GM12891 (cell line): ENCODE measurements around the gene EVC.
"Not testable (repeated sequence)": the region's sequence is repeated elsewhere in the genome, so short reads cannot be mapped to it uniquely, and the experiment has no call there.

Experiments used
- DNase-seq: peaks from one replicate; pipeline ENCODE4 v3.0.0; 2011; ENCODE audit warnings: low spot score; ENCODE audit not compliant: insufficient read length
- FAIRE-seq: peaks from 2 replicates; lab custom pipeline; 2011; peaks lifted over from hg19 to GRCh38; lab: Jason Lieb, UNC
- PAX5 ChIP-seq: IDR thresholded peaks from 2 replicates; pipeline ENCODE4 v1.6.1; 2011; ENCODE audit warnings: low read length, moderate library complexity, mild to moderate bottlenecking; ENCODE audit not compliant: insufficient read depth, severe bottlenecking
- POLR2A ChIP-seq: IDR thresholded peaks from 2 replicates; pipeline ENCODE4 v1.6.1; 2011; ENCODE audit warnings: low read depth, low read length, control low read depth
- POLR2AphosphoS5 ChIP-seq: IDR thresholded peaks from 2 replicates; pipeline ENCODE4 v1.6.1; 2011; ENCODE audit warnings: low read depth, low read length, control low read depth
- POU2F2 ChIP-seq: IDR thresholded peaks from 2 replicates; pipeline ENCODE4 v1.6.1; 2011; ENCODE audit warnings: low read depth, mild to moderate bottlenecking, control low read depth, low read length, moderate library complexity
- SPI1 ChIP-seq: IDR thresholded peaks from 2 replicates; pipeline ENCODE4 v1.6.1; 2011; ENCODE audit warnings: low read depth, low read length, control low read depth
- TAF1 ChIP-seq: IDR thresholded peaks from 2 replicates; pipeline ENCODE4 v1.6.1; 2011; ENCODE audit warnings: low read depth, low read length, control low read depth

The EVC gene

GRCh38 chr4:5810151-5810550 is 99.2 kb downstream of the EVC start:
- DNase-seq (no peak), FAIRE-seq (no peak)
- TF ChIP-seq POLR2A (no peak), POLR2AphosphoS5 (no peak), SPI1 (no peak), POU2F2 (no peak), TAF1 (no peak), PAX5 (no peak)

GRCh38 chr4:5810770-5811430 is 99.9 kb downstream of the EVC start:
- DNase-seq (no peak), FAIRE-seq (no peak)
- TF ChIP-seq POU2F2 (no peak), TAF1 (no peak), POLR2AphosphoS5 (no peak), POLR2A (no peak), SPI1 (no peak), PAX5 (no peak)

GRCh38 chr4:5812057-5812456 is 101.1 kb downstream of the EVC start:
- FAIRE-seq, DNase-seq: not testable (repeated sequence)

GRCh38 chr4:5812506-5813229 is 101.7 kb downstream of the EVC start:
- TF ChIP-seq POU2F2 (no peak), POLR2A (no peak), TAF1 (no peak), SPI1 (no peak), POLR2AphosphoS5 (no peak), PAX5 (no peak)
- DNase-seq (peak; percentile 53), FAIRE-seq (peak; percentile 40)

- DNase-seq (no peak), FAIRE-seq (no peak)
- no peak for TF ChIP-seq POU2F2
- TF ChIP-seq POLR2A, result no peak
- TF ChIP-seq POLR2AphosphoS5, result no peak
- no peak for TF ChIP-seq PAX5
- TF ChIP-seq TAF1, result no peak
These were observed 102.9 kb downstream of the EVC start for GRCh38 chr4:5813882-5814255.

- no peak for FAIRE-seq
- TF ChIP-seq SPI1 (no peak), TAF1 (no peak), POLR2A (no peak), POLR2AphosphoS5 (no peak), POU2F2 (no peak), PAX5 (no peak)
- no peak for DNase-seq
These were observed 103.4 kb downstream of the EVC start for GRCh38 chr4:5814421-5814820.

- DNase-seq (no peak), FAIRE-seq (no peak)
- TF ChIP-seq POLR2A, result no peak
- no peak for TF ChIP-seq POLR2AphosphoS5
- no peak for TF ChIP-seq SPI1
- no peak for TF ChIP-seq PAX5
- TF ChIP-seq TAF1, result no peak
- TF ChIP-seq POU2F2, result no peak
These were observed 104.6 kb downstream of the EVC start for GRCh38 chr4:5815641-5816040.

GRCh38 chr4:5816101-5816500 is 105.1 kb downstream of the EVC start:
- FAIRE-seq (no peak), DNase-seq (no peak)
- no peak for TF ChIP-seq SPI1
- no peak for TF ChIP-seq PAX5
- no peak for TF ChIP-seq POLR2A
- TF ChIP-seq POU2F2, result no peak
- no peak for TF ChIP-seq POLR2AphosphoS5
- no peak for TF ChIP-seq TAF1

- TF ChIP-seq POU2F2, result no peak
- TF ChIP-seq SPI1, result no peak
- TF ChIP-seq POLR2A, result no peak
- no peak for TF ChIP-seq POLR2AphosphoS5
- no peak for TF ChIP-seq PAX5
- no peak for TF ChIP-seq TAF1
- no peak for FAIRE-seq
These were observed 105.9 kb downstream of the EVC start for GRCh38 chr4:5816851-5817375.

GRCh38 chr4:5821665-5822358 is 110.8 kb downstream of the EVC start:
- TF ChIP-seq TAF1 (no peak), POLR2A (no peak), POU2F2 (no peak), POLR2AphosphoS5 (no peak), PAX5 (no peak), SPI1 (no peak)
- no peak for FAIRE-seq
- no peak for DNase-seq

More at GRCh38 chr4:5816851-5817375, 105.9 kb downstream of the EVC start:
- no peak for DNase-seq
